Astrocyte of the spinal cord (primary cell): ENCODE measurements around the gene GNG8.

Experiments
- DNase-seq: peaks from one replicate; pipeline ENCODE4 v3.0.0; 2011; ENCODE audit warnings: low read depth, low spot score
- H3K4me3 ChIP-seq: 2 replicates; pipeline ENCODE4 v1.5.1; 2011; ENCODE audit warnings: low read depth, mild to moderate bottlenecking, low read length, moderate library complexity
- in situ Hi-C: cut with HindIII; loops from 2 replicates; pipeline ENCODE4 v1.10.0; 2017; ENCODE audit warnings: low sequenced_read_pairs
- TF ChIP-seq, protein P1 (sequence below): IDR thresholded peaks from 2 replicates; pipeline ENCODE4 v1.5.1; 2012; ENCODE audit warnings: low read depth, mild to moderate bottlenecking, low read length, inconsistent platforms

Gene GNG8

DNA sequence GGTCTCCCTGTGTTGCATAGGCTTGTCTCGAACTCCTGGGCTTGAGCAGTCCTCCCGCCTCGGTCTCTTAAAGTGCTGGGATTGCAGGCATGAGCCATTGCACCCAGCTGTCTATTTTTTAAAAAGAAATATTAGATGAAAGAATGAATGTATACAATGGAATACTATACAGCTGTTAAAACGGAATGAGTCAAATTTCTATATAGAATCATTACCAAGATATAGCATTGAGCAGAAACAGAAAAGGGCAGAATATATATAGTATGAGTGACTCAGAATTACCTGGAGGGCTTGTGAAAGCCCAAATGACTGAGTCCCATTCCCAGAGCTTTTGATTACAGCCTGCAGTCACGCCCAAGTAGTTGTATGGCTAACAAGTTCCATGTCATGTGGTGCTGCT is 20.5 kb upstream of the GNG8 start:
- DNase-seq = no peak
- TF ChIP-seq, protein P1, sequence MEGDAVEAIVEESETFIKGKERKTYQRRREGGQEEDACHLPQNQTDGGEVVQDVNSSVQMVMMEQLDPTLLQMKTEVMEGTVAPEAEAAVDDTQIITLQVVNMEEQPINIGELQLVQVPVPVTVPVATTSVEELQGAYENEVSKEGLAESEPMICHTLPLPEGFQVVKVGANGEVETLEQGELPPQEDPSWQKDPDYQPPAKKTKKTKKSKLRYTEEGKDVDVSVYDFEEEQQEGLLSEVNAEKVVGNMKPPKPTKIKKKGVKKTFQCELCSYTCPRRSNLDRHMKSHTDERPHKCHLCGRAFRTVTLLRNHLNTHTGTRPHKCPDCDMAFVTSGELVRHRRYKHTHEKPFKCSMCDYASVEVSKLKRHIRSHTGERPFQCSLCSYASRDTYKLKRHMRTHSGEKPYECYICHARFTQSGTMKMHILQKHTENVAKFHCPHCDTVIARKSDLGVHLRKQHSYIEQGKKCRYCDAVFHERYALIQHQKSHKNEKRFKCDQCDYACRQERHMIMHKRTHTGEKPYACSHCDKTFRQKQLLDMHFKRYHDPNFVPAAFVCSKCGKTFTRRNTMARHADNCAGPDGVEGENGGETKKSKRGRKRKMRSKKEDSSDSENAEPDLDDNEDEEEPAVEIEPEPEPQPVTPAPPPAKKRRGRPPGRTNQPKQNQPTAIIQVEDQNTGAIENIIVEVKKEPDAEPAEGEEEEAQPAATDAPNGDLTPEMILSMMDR = no peak
- in situ Hi-C loops = no loop called here
- H3K4me3 ChIP-seq = no peak overlapping the region

DNA sequence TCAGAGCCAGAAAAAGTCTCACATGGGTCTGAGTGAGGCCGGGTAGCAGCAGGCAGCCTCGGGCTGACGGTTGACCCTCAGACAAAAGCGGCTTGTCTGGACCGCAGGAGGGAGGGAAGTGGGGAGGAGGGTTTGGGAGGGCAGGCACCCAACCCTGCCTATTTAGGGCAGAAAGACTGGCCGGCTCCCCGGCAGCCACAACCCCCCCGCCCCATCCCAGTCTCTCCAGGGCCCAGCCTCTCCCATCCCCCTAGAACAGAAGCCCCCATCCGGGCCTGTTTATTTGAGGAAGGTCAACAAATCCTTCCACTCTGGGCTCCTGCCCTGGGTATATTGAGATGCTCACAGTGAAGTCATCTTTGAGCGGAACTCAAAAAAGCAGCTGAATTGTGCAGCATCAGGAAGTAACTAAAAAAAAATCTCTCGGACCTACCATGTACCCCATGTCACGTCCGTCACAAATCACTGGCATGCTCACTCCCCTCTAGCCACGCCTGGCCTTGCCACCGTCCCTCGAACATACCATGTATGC is 18.7 kb upstream of the GNG8 start:
- no peak for DNase-seq
- H3K4me3 ChIP-seq = no peak overlapping the region
- in situ Hi-C loops = no loop called here
- TF ChIP-seq, protein P1 = no peak

DNA sequence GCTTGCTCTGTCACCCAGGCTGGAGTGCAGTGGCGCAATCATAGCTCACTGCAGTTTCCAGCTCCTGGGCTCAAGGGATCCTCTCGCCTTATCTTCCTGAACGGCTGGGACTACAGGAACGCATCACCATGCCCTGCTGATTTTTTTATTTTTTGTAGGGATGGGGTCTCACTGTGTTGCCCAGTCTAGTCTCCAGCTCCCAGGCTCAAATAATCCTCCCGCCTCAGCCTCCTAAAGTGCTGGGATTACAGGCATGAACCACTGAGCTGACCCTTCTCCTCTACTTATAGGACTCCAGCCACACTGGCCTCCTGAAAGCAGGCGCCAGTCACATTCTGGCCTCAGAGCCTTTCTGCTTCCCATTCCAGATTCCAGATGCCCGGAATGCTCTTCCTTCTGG is 14.4 kb upstream of the GNG8 start:
- TF ChIP-seq, protein P1 = no peak
- in situ Hi-C loops = no loop called here
- H3K4me3 ChIP-seq = no peak overlapping the region
- DNase-seq = no peak

DNA sequence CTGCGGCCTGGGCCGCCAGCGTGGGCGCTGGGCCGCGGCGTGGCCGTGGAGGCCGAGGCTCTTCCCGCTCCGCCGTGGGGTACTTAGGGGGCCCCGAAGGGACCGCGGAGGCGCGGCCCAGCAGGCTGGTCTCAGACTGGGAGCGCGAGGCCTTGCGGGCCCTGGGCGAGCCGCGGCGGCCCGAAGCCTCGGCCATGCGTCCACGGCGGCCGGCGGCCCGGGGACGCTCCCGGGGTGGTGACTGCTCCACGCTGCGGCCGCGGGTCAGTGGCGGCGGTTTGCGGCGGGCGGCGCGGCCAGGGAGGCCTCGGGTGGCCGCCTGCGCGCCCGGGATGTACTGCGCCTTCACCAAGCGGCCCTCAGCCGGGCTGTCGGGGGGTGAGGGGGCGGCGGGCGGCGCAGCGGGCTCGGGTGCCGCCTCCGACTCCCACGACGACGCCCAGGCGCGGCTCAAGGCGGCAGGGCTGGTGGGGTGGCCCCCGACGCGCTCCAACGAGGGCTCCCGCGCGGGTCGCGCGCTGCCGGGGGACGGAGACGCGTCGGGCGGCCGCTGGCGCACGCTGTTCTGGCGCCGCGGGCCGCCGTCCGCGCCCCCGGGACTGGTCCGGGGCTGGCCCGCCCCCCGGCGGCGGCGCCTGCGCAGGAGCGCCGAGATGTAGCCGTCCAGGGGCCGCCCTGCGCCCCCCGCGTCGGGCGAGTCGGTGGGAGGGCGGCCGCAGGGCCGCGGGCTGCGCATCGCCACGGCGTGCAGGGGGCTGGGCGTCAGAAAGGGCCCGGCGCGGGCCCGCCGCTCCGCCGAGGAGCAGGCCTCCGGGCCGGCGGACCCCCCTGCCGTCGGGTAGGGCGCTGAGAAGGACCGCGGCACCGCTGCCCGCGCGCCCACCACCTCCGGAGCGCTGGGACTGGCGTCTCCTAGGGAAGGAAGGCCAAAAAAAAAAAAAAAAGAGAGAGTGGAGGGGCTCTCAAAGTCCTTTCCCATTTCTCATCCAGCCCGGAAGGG is 13.3 kb upstream of the GNG8 start:
- H3K4me3 ChIP-seq = no peak overlapping the region
- TF ChIP-seq, protein P1 = no peak
- in situ Hi-C loops = no loop called here
- no peak for DNase-seq

DNA sequence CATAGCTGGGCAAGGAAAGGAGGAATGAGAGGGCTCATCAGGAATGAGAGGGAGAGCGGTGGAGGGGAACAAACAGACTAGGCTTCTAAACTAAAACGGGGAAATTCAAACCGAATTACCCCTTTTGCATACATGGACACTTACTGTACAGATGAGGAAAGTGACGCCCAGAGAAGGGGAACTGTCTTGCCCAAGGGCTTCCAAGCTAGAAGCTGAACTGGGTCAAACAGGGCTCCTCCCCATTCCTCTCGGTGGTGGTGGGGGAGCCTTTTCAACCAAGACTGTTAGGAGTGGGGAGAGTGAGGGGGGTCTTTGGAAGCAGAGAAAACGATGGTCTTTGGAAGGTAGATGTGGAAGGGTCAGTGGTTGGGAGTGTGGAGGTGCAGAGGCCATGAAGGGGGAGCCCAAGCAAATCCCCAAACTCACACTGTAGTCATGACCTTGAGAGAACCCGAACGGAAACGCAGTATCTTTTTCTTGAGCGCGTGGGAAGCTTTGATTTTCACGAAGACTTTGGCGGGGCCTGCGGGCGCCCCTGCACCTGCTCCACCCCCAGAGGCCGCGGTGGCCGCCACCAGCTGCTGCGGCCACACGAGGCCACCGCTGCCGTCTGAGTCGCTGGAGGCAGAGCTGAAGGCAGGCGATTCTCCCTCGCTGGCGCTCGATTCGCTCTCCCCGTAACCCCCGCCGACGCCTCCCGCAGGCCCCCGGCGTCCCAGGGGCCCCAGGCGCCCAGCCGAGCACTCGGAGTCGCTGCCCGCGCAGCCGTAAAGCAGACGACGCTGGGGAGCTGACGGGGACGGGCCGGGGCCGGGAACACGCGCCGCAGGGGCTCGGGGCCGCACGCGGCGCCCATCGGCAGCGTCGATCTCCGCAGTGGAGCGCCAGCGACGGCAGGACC is 12.3 kb upstream of the GNG8 start:
- H3K4me3 ChIP-seq = no peak overlapping the region
- in situ Hi-C loops = no loop called here
- no peak for DNase-seq
- TF ChIP-seq, protein P1 = no peak

DNA sequence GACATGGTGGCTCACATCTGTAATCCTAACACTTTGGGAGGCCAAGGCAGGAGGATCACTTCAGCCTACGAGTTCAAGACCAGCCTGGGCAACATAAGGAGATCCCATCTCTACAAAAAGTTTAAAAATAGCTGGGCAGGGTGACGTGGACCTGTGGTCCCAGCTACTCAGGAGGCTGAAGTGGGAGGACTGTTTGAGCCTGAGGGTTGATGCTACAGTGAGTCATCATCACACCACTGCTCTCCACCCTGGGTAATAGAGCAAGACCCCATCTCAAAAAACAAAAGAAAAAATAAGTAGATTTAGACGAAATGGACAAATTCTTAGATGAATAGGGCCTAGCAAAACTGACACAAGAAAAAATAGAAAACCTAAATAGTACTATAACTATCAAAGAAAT is 10.4 kb upstream of the GNG8 start:
- in situ Hi-C loops = no loop called here
- TF ChIP-seq, protein P1 = no peak
- H3K4me3 ChIP-seq = no peak overlapping the region
- DNase-seq = no peak
